Sigmoid colon (tissue), 7 donors: ENCODE data around the gene KRTAP4-3. TPM values are rescaled to one million over a fixed set of nuclear protein-coding genes. Genes with fewer than 3 reads are reported as not detected.
"Not testable (repeated sequence)": the region's sequence is repeated elsewhere in the genome, so short reads cannot be mapped to it uniquely, and the experiment has no call there.

Experiments used
- DNase-seq: peaks from one replicate; pipeline ENCODE4 v3.0.0-alpha.2; 2019
- H3K27ac ChIP-seq, 4 donors: fragments of 200-600 bp; sonication (generic); one replicate each; pipeline ENCODE4 v1.5.1; 2016 to 2019; ENCODE audit warnings: mild to moderate bottlenecking in 1 of 4
- H3K27me3 ChIP-seq, 3 donors: fragments of 200-600 bp; sonication (generic); one replicate each; pipeline ENCODE4 v1.5.1; 2019; ENCODE audit warnings: mild to moderate bottlenecking in 1 of 3
- H3K36me3 ChIP-seq, 4 donors: fragments of 200-600 bp; sonication (generic); one replicate each; pipeline ENCODE4 v1.5.1; 2016 to 2019
- H3K4me1 ChIP-seq, 4 donors: fragments of 200-600 bp; sonication (generic); one replicate each; pipeline ENCODE4 v1.5.1; 2017 to 2019
- H3K4me3 ChIP-seq, 4 donors: fragments of 200-600 bp; sonication (generic); one replicate each; pipeline ENCODE4 v1.5.1; 2017 to 2019; ENCODE audit warnings: mild to moderate bottlenecking in 2 of 4, moderate library complexity in 1 of 4
- H3K9me3 ChIP-seq, 4 donors: fragments of 200-600 bp in 3 of 4; sonication (generic) in 3 of 4; one replicate each; pipeline versions ENCODE4 v1.5.1 to v1.6.1; 2013 to 2019
- EP300 ChIP-seq, 4 donors: sonication (generic); formaldehyde crosslinking; IDR thresholded peaks; one replicate each; pipeline ENCODE4 v1.6.1; 2017; ENCODE audit warnings: antibody characterized with exemption in 4 of 4
- POLR2A ChIP-seq, 2 donors: fragments of 450-650 bp; IDR thresholded peaks; one replicate each; pipeline ENCODE4 v1.6.1; 2016; ENCODE audit warnings: antibody characterized with exemption in 2 of 2, mild to moderate bottlenecking in 2 of 2, moderate library complexity in 2 of 2
- POLR2AphosphoS5 ChIP-seq, 4 donors: sonication (generic); formaldehyde crosslinking; IDR thresholded peaks; one replicate each; pipeline ENCODE4 v1.6.1; 2017; ENCODE audit warnings: antibody characterized with exemption in 4 of 4
- WGBS, 2 donors: extraction: QIAGEN DNeasy Blood & Tissue Kit; methylation state at CpG; one replicate each; pipeline ENCODE4 v1.1.7; 2013; 5-methylcytosine and 5-hydroxymethylcytosine counted together
- intact Hi-C: fragments of 100-400 bp; cut with DNase I; formaldehyde crosslinking; loops from one replicate; pipeline ENCODE4 v1.15.1; 2023
- polyA plus RNA-seq, 3 donors: library from polyadenylated mRNA; stranded (reverse); fragments of 200-250 nt; gene quantifications; one replicate each; pipeline ENCODE4 v1.2.3, GENCODE V29; 2013
- total RNA-seq, 4 donors: library from RNA; depleted of rRNA; stranded (reverse); fragments of >200 nt; gene quantifications; one replicate each; pipeline ENCODE4 v1.1.0, GENCODE V29; 2016
- TF ChIP-seq, protein P1 (sequence below), 4 experiments: fragments of 450-650 bp in 3 of 4; fragments of 200-600 bp in 1 of 4; IDR thresholded peaks; one replicate each; pipeline ENCODE4 v1.5.1; 2016 to 2019; ENCODE audit warnings: antibody characterized with exemption in 4 of 4, mild to moderate bottlenecking in 3 of 4, moderate library complexity in 2 of 4
- donor health status: healthy with polysubstance abuse.
- donor health status: Bipolar disorder and iron deficiency.
- donor health status: healthy.

The KRTAP4-3 gene
- total and polyA plus RNA-seq, 7 donors: not detected

DNA sequence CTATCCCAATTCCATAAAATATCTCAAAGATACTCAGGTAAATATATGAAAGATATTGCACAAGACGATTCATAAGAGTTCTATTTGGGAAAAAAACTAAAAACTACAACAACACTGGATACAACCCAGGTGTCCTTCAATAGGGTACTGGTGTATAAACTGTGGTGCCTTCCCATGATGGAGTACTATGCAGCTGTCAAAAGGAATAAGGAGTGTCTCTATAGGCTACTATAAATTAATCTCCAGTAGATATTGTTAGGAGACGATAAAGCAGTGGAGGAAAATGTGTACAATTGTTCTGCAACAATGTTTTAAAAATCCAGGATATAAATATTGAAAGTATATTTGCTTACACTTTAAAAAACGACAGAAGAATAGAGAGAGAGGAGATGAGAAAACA is 41.6 kb downstream of the KRTAP4-3 start:
- no peaks in the 10 kb centered on the region for H3K9me3 ChIP-seq
- no peak for DNase-seq
- no peaks in the 10 kb centered on the region for H3K4me1 ChIP-seq
- no peaks in the 10 kb centered on the region for H3K36me3 ChIP-seq
- H3K4me3 ChIP-seq: no peak overlapping the region
- intact Hi-C loops: no loop called here
- H3K27me3 ChIP-seq: peaks cover 0 to 4% (median 0%) of the 10 kb centered on the region in 3 donors
- no peak overlapping the region for H3K27ac ChIP-seq
- 83 to 91% methylated on average over 3 of the region's 3 CpGs for WGBS, 2 donors
- TF ChIP-seq POLR2A (IDR thresholded peaks at IDR 0.05): no peak
- TF ChIP-seq EP300 (IDR thresholded peaks at IDR 0.05): no peak
- TF ChIP-seq, protein P1, sequence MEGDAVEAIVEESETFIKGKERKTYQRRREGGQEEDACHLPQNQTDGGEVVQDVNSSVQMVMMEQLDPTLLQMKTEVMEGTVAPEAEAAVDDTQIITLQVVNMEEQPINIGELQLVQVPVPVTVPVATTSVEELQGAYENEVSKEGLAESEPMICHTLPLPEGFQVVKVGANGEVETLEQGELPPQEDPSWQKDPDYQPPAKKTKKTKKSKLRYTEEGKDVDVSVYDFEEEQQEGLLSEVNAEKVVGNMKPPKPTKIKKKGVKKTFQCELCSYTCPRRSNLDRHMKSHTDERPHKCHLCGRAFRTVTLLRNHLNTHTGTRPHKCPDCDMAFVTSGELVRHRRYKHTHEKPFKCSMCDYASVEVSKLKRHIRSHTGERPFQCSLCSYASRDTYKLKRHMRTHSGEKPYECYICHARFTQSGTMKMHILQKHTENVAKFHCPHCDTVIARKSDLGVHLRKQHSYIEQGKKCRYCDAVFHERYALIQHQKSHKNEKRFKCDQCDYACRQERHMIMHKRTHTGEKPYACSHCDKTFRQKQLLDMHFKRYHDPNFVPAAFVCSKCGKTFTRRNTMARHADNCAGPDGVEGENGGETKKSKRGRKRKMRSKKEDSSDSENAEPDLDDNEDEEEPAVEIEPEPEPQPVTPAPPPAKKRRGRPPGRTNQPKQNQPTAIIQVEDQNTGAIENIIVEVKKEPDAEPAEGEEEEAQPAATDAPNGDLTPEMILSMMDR (IDR thresholded peaks at IDR 0.05): no peak
- no peak for TF ChIP-seq POLR2AphosphoS5 (IDR thresholded peaks at IDR 0.05)

DNA sequence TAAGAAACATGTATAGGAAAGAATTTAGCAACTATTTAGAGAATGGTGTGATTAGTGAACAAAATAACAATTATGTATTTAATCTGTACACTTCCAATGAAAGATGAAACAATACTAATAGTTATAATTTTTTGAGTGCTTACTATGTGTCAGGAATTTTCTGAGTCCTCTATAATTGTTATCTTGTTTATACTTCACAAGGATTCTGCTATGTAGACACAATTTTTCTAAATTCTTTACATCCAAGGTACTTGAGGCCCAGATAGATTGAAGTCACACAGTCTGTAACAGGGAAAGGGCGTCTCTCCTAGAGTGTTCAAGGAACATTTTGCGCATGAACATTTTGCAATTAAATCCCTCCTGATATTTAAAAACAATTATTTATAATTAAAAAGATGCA is 43.0 kb downstream of the KRTAP4-3 start:
- no peaks in the 10 kb centered on the region for H3K4me1 ChIP-seq
- H3K4me3 ChIP-seq: no peak overlapping the region
- TF ChIP-seq, protein P1 (IDR thresholded peaks at IDR 0.05): no peak
- no peak for TF ChIP-seq EP300 (IDR thresholded peaks at IDR 0.05)
- TF ChIP-seq POLR2AphosphoS5 (IDR thresholded peaks at IDR 0.05): no peak
- no peak for TF ChIP-seq POLR2A (IDR thresholded peaks at IDR 0.05)
- no peaks in the 10 kb centered on the region for H3K36me3 ChIP-seq
- intact Hi-C loops: no loop called here
- no peak for DNase-seq
- H3K9me3 ChIP-seq: no peaks in the 10 kb centered on the region
- H3K27me3 ChIP-seq: peaks cover 0 to 8% (median 0%) of the 10 kb centered on the region in 3 donors
- WGBS, 2 donors: 96% methylated on average over 2 of the region's 2 CpGs
- no peak overlapping the region for H3K27ac ChIP-seq

DNA sequence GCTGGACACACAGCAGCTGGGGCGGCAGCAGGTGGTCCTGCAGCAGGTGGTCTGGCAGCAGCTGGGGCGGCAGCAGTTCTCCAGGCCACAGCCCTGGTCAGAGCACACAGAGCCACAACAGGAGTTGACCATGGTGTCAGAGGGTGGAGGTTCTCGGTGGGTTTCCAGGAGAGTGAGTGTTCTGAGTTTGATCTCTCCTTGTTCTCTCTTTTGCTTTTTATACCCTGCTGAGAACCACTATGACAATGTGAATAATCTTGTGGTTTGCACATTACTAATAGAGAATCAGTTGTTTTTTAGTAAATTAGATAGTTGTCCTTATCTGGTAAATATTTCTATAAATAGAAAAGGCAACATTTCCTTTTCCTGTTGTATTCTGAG is 44.0 kb downstream of the KRTAP4-3 start, which contains the start of gene KRTAP4-12:
Gene KRTAP4-12 (minus strand): TSS at position 192 of the 381 bp plus-strand sequence. CDS start 60 bp downstream, at position 132.
- H3K4me1 ChIP-seq, DNase-seq, intact Hi-C loops, H3K36me3 ChIP-seq, H3K4me3 ChIP-seq, H3K9me3 ChIP-seq, H3K27ac ChIP-seq, H3K27me3 ChIP-seq: not testable (repeated sequence)
- 72 to 82% methylated on average over 3 of the region's 3 CpGs for WGBS, 2 donors

DNA sequence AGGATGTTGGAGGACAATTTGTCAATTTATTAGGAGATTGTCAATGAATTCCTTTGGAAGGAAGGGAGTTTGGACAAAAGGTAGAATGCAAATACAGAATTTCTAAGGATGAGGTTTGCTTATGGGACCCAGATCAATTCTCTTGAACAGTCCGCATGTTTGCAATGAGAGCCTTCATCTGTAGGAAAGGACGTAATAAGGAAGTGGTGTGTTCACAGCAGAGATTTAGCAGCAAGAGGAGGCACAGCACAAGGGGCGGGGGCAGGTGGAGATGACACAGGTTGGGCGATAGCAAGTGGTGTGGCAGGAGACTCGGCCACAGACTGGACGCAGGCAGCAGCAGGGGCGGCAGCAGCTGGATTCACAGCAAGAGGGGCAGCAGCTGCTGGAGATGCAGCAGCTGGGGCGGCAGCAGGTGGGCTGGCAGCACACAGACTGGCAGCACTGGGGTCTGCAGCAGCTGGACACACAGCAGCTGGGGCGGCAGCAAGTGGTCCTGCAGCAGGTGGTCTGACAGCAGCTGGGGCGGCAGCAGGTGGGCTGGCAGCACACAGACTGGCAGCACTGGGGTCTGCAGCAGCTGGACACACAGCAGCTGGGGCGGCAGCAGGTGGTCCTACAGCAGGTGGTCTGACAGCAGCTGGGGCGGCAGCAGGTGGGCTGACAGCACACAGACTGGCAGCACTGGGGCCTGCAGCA is 44.6 kb downstream of the KRTAP4-3 start:
- H3K9me3 ChIP-seq, H3K27ac ChIP-seq, intact Hi-C loops, H3K36me3 ChIP-seq, H3K27me3 ChIP-seq, H3K4me1 ChIP-seq, DNase-seq, H3K4me3 ChIP-seq: not testable (repeated sequence)
- WGBS, 2 donors: 76 to 77% methylated on average over 12 of the region's 12 CpGs

DNA sequence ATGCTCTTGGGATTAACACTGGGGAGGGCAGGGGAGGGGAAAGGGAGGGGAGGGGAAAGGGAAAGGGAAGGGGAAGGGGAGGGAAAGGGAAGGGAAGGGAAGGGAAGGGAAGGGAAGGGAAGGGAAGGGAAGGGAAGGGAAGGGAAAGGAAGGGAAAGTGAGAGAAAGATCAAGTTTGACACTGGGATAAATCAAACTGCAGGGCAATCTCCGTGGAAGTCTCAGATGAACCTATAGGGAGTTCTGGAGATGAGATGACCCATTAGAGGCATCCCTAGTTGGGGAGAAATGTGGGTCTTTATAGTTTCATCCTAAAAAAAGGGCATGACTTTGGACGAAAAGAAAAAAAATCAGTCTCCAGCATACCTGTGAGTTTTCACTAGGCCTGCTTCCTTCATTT is 46.3 kb downstream of the KRTAP4-3 start:
- H3K27me3 ChIP-seq: peaks cover 0 to 8% (median 0%) of the 10 kb centered on the region in 3 donors
- no peaks in the 10 kb centered on the region for H3K36me3 ChIP-seq
- no peaks in the 10 kb centered on the region for H3K4me1 ChIP-seq
- DNase-seq: no peak
- no peaks in the 10 kb centered on the region for H3K9me3 ChIP-seq
- H3K27ac ChIP-seq: no peak overlapping the region
- intact Hi-C loops: no loop called here
- TF ChIP-seq, protein P1 (IDR thresholded peaks at IDR 0.05): no peak
- no peak for TF ChIP-seq POLR2AphosphoS5 (IDR thresholded peaks at IDR 0.05)
- no peak for TF ChIP-seq EP300 (IDR thresholded peaks at IDR 0.05)
- TF ChIP-seq POLR2A (IDR thresholded peaks at IDR 0.05): no peak
- H3K4me3 ChIP-seq: no peak overlapping the region
- WGBS, 2 donors: 91 to 96% methylated on average over 2 of the region's 2 CpGs

DNA sequence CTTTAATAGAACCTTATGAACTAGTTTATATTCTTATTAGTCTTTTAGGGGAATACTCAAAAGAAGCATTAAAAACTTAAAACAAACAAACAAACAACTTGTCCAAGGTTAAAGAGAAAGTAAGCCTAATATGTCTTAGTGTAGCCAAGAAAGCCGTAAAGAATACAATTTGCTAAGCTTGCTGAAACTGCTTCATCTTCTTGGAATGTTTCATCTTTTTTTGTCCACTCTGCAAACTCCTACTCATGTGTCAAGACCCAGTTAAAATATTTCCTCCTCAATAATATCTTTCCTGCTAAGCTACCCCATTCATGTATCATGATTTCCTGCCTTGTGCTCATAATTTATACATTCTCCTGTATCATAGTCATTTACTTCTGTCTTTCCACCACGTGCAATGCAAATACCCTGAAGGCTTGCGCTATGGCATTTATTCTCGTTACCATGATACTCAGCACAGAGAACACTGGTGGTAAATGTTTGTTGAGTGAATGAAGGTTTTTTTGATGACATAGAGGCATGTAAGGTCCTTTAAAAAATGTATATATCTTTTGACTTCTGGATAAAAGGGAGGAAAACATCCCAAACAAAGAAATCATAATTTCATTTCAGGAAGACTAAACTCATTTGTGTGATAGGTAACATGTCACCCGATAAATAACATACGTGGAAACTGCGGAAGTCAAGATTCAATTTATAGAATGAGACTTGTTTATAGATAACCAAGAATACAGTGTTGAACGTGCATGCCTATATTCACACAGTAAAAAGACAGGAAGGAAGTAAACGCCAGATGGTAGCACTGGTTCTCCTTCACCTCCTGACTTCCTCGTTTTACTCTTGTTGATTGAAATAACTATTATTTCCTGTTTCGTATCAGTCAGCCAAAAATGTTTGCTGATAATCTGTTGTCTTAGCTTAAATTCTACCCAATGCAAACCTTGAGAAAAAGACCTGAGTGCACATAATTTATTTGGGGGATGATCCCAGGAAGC is 48.0 kb downstream of the KRTAP4-3 start:
- H3K9me3 ChIP-seq, H3K27me3 ChIP-seq, H3K4me3 ChIP-seq, DNase-seq, intact Hi-C loops, H3K4me1 ChIP-seq, H3K27ac ChIP-seq, H3K36me3 ChIP-seq: not testable (repeated sequence)
- WGBS, 2 donors: 42 to 68% methylated on average over 11 of the region's 11 CpGs
